Measurements from ENCODE around the gene SGCD. TPM values are rescaled to one million over a fixed set of nuclear protein-coding genes. Genes with fewer than 3 reads are reported as not detected.

Gene SGCD
- polyA plus RNA-seq, 1 donor (not counting 4 experiments of a cell fraction or from before 2014, with no cell fraction given): not detected

DNA sequence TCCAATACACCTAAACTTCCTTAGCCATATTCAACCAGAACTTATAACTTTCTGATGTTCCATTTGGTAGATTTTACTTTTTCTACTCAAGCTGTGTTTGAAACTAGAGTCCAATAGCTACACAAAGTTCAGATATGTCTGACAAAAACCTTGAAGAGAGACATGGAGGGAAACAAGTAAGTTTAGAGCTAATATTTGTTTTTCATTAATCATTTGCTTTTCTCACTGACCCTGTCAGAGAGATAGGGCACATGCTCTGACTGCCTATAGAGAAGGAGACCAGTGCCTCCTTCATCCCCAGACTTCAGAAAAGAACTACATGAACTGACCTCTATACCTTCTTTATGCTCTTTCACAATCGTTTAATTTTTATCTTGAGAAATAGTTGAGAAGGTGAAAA lies 366.1 kb downstream of the SGCD start:
- Histone ChIP-seq H3K4me1 (ENCODE audit: control insufficient read depth, extremely low read depth, insufficient read depth, low read length) (no peaks in the 10 kb centered on the region), H3K79me2 (ENCODE audit: control insufficient read depth, insufficient read depth, low read length) (no peaks in the 10 kb centered on the region), H3K4me2 (ENCODE audit: control insufficient read depth, extremely low read depth, insufficient read depth, low read depth, low read length) (no peak overlapping the region), H3K4me3 (ENCODE audit: control insufficient read depth in 2 of 3, extremely low read depth in 1 of 3, insufficient read depth in 2 of 3, low read depth in 1 of 3, low read length in 3 of 3) (no peak overlapping the region), H3K27ac (ENCODE audit: control insufficient read depth, insufficient read depth, low read length) (no peak overlapping the region), H3K36me3 (ENCODE audit: control insufficient read depth in 2 of 2, extremely low read depth in 1 of 2, insufficient read depth in 2 of 2, low read length in 2 of 2) (no peaks in the 10 kb centered on the region), H3K9ac (ENCODE audit: control insufficient read depth, extremely low read depth, insufficient read depth, low read length) (no peak overlapping the region), H2AFZ (ENCODE audit: control insufficient read depth, low read length) (no peak overlapping the region), H4K20me1 (ENCODE audit: control insufficient read depth, extremely low read depth, insufficient read depth, low read length) (no peaks in the 10 kb centered on the region), H3K9me3 (ENCODE audit: control insufficient read depth, low read depth, low read length) (no peaks in the 10 kb centered on the region), H3K9me1 (ENCODE audit: control insufficient read depth, extremely low read depth, insufficient read depth, low read length) (no peaks in the 10 kb centered on the region), H3K27me3 (ENCODE audit: control insufficient read depth, extremely low read depth, insufficient read depth, low read length) (no peaks in the 10 kb centered on the region)
- DNase-seq (ENCODE audit: low read depth, low spot score) (no peak), FAIRE-seq (no peak)
- dilution Hi-C loops (cut with MboI; ENCODE audit: extremely low pct_ligation_motif_present, low sequenced_read_pairs): no loop called here
- TF ChIP-seq EZH2 (IDR thresholded peaks at IDR 0.05; ENCODE audit: low read length): no peak
- TF ChIP-seq, protein P1, sequence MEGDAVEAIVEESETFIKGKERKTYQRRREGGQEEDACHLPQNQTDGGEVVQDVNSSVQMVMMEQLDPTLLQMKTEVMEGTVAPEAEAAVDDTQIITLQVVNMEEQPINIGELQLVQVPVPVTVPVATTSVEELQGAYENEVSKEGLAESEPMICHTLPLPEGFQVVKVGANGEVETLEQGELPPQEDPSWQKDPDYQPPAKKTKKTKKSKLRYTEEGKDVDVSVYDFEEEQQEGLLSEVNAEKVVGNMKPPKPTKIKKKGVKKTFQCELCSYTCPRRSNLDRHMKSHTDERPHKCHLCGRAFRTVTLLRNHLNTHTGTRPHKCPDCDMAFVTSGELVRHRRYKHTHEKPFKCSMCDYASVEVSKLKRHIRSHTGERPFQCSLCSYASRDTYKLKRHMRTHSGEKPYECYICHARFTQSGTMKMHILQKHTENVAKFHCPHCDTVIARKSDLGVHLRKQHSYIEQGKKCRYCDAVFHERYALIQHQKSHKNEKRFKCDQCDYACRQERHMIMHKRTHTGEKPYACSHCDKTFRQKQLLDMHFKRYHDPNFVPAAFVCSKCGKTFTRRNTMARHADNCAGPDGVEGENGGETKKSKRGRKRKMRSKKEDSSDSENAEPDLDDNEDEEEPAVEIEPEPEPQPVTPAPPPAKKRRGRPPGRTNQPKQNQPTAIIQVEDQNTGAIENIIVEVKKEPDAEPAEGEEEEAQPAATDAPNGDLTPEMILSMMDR (optimal IDR thresholded peaks at IDR 0.05 in 1 of 3, IDR thresholded peaks at IDR 0.05 in 1 of 3, conservative IDR thresholded peaks at IDR 0.05 in 1 of 3; ENCODE audit: extremely low read depth in 1 of 3, insufficient read depth in 2 of 3, low read length in 3 of 3): no peak

GRCh38 chr5:156694598-156694997 lies 367.6 kb downstream of the SGCD start:
- Histone ChIP-seq H3K4me3 (ENCODE audit: control insufficient read depth in 2 of 3, extremely low read depth in 1 of 3, insufficient read depth in 2 of 3, low read depth in 1 of 3, low read length in 3 of 3) (no peak overlapping the region), H3K4me1 (ENCODE audit: control insufficient read depth, extremely low read depth, insufficient read depth, low read length) (no peaks in the 10 kb centered on the region), H3K79me2 (ENCODE audit: control insufficient read depth, insufficient read depth, low read length) (no peaks in the 10 kb centered on the region), H2AFZ (ENCODE audit: control insufficient read depth, low read length) (no peak overlapping the region), H3K27ac (ENCODE audit: control insufficient read depth, insufficient read depth, low read length) (no peak overlapping the region), H3K4me2 (ENCODE audit: control insufficient read depth, extremely low read depth, insufficient read depth, low read depth, low read length) (no peak overlapping the region), H4K20me1 (ENCODE audit: control insufficient read depth, extremely low read depth, insufficient read depth, low read length) (no peaks in the 10 kb centered on the region), H3K9ac (ENCODE audit: control insufficient read depth, extremely low read depth, insufficient read depth, low read length) (no peak overlapping the region), H3K36me3 (ENCODE audit: control insufficient read depth in 2 of 2, extremely low read depth in 1 of 2, insufficient read depth in 2 of 2, low read length in 2 of 2) (no peaks in the 10 kb centered on the region), H3K27me3 (ENCODE audit: control insufficient read depth, extremely low read depth, insufficient read depth, low read length) (no peaks in the 10 kb centered on the region), H3K9me1 (ENCODE audit: control insufficient read depth, extremely low read depth, insufficient read depth, low read length) (no peaks in the 10 kb centered on the region), H3K9me3 (ENCODE audit: control insufficient read depth, low read depth, low read length) (no peaks in the 10 kb centered on the region)
- FAIRE-seq (no peak), DNase-seq (ENCODE audit: low read depth, low spot score) (no peak)
- dilution Hi-C loops (cut with MboI; ENCODE audit: extremely low pct_ligation_motif_present, low sequenced_read_pairs): no loop called here
- TF ChIP-seq, protein P1 (optimal IDR thresholded peaks at IDR 0.05 in 1 of 3, IDR thresholded peaks at IDR 0.05 in 1 of 3, conservative IDR thresholded peaks at IDR 0.05 in 1 of 3; ENCODE audit: extremely low read depth in 1 of 3, insufficient read depth in 2 of 3, low read length in 3 of 3): no peak
- TF ChIP-seq EZH2 (IDR thresholded peaks at IDR 0.05; ENCODE audit: low read length): no peak
